Ascending aorta (tissue), 2 donors: ENCODE measurements around the gene RSPH9. TPM values are rescaled to one million over a fixed set of nuclear protein-coding genes. Genes with fewer than 3 reads are reported as not detected.
"Not testable (repeated sequence)": the region's sequence is repeated elsewhere in the genome, so short reads cannot be mapped to it uniquely, and the experiment has no call there.

Experiments
- DNase-seq, 2 donors: peaks; one replicate each; pipeline ENCODE4 v3.0.0-alpha.2; 2019; ENCODE audit warnings: low spot score in 2 of 2
- H3K27ac ChIP-seq, 2 donors: fragments of 200-600 bp; sonication (generic); one replicate each; pipeline ENCODE4 v1.5.1; 2016 to 2017; ENCODE audit warnings: mild to moderate bottlenecking in 1 of 2
- H3K27me3 ChIP-seq: fragments of 200-600 bp; sonication (generic); one replicate; pipeline ENCODE4 v1.5.1; 2017
- H3K36me3 ChIP-seq, 2 donors: fragments of 200-600 bp; sonication (generic); one replicate each; pipeline ENCODE4 v1.5.1; 2016
- H3K4me1 ChIP-seq, 2 donors: fragments of 200-600 bp; sonication (generic); one replicate each; pipeline ENCODE4 v1.5.1; 2016 to 2017; ENCODE audit warnings: mild to moderate bottlenecking in 1 of 2
- H3K4me3 ChIP-seq, 2 donors: fragments of 200-600 bp; sonication (generic); one replicate each; pipeline ENCODE4 v1.5.1; 2016 to 2017; ENCODE audit warnings: mild to moderate bottlenecking in 1 of 2
- H3K9me3 ChIP-seq, 2 donors: fragments of 200-600 bp; sonication (generic); one replicate each; pipeline ENCODE4 v1.5.1; 2016
- intact Hi-C: fragments of 100-400 bp; cut with DNase I; formaldehyde crosslinking; loops from one replicate; pipeline ENCODE4 v1.15.1; 2023
- total RNA-seq: library from RNA; depleted of rRNA; stranded (reverse); fragments of >200 nt; gene quantifications from one replicate; pipeline ENCODE4 v1.1.0, GENCODE V29; 2016
- TF ChIP-seq, protein P1 (sequence below), 3 experiments: fragments of 200-600 bp in 2 of 3; fragments of 450-650 bp in 1 of 3; sonication (generic) in 2 of 3; IDR thresholded peaks; one replicate each; pipeline ENCODE4 v1.5.1; 2016 to 2019; ENCODE audit warnings: antibody characterized with exemption in 3 of 3, mild to moderate bottlenecking in 1 of 3, moderate library complexity in 1 of 3

Gene RSPH9
- total RNA-seq, 1 donor from 2014 or later: not detected

DNA sequence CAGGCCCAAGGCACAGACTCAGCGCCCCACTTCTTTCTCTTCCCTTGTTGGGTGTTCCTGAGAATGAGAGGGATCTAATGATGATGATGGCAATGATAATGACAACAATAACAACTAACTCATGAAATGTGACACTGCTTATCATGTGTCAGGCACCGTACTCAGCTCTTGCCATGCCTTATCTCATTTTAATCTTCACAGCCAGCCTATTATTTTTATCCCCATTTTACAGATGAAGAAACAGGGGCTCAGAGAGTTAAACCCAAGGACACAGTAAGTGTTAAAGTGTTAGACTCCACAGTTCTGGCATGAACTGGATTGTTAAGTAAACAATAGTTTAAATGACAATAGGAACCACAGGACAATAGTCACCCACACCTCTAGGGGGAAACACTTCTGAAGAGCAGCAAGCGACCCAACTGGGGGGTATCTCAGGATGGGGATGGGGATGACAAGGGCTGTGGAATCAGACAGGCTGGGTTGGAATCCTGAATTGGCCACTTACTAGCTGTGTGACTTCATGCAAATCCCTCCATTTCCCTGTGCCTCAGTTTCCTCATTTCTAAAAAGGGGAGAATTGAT is 12.5 kb downstream of the RSPH9 start:
- H3K4me3 ChIP-seq: no peak overlapping the region
- no peaks in the 10 kb centered on the region for H3K27me3 ChIP-seq
- DNase-seq: no peak
- no peaks in the 10 kb centered on the region for H3K4me1 ChIP-seq
- no peaks in the 10 kb centered on the region for H3K36me3 ChIP-seq
- no peaks in the 10 kb centered on the region for H3K9me3 ChIP-seq
- TF ChIP-seq, protein P1, sequence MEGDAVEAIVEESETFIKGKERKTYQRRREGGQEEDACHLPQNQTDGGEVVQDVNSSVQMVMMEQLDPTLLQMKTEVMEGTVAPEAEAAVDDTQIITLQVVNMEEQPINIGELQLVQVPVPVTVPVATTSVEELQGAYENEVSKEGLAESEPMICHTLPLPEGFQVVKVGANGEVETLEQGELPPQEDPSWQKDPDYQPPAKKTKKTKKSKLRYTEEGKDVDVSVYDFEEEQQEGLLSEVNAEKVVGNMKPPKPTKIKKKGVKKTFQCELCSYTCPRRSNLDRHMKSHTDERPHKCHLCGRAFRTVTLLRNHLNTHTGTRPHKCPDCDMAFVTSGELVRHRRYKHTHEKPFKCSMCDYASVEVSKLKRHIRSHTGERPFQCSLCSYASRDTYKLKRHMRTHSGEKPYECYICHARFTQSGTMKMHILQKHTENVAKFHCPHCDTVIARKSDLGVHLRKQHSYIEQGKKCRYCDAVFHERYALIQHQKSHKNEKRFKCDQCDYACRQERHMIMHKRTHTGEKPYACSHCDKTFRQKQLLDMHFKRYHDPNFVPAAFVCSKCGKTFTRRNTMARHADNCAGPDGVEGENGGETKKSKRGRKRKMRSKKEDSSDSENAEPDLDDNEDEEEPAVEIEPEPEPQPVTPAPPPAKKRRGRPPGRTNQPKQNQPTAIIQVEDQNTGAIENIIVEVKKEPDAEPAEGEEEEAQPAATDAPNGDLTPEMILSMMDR (IDR thresholded peaks at IDR 0.05): no peak
- no peak overlapping the region for H3K27ac ChIP-seq
- intact Hi-C loops: no loop called here

DNA sequence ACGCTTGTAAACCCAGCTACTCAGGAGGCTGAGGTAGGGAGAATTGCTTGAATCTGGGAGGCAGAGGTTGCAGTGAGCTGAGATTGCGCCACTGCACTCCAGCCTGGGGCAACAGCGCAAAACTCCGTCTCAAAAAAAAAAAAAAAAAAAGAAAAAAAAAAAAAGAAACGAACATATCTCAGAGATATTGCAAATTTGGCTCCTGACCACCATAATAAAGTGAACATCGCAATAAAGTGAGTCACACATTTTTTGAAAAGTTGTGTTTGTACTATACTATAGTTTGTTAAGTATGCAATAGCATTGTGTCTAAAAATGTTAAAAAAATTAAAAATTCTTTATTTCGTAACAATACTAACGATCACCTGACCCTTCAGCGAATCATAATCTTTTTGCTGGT is 13.3 kb downstream of the RSPH9 start:
- intact Hi-C loops: no loop called here
- TF ChIP-seq, protein P1 (IDR thresholded peaks at IDR 0.05): no peak
- no peak for DNase-seq
- Histone ChIP-seq H3K27me3 (no peaks in the 10 kb centered on the region), H3K36me3 (no peaks in the 10 kb centered on the region), H3K27ac (no peak overlapping the region), H3K9me3 (no peaks in the 10 kb centered on the region), H3K4me3 (no peak overlapping the region), H3K4me1 (no peaks in the 10 kb centered on the region)

DNA sequence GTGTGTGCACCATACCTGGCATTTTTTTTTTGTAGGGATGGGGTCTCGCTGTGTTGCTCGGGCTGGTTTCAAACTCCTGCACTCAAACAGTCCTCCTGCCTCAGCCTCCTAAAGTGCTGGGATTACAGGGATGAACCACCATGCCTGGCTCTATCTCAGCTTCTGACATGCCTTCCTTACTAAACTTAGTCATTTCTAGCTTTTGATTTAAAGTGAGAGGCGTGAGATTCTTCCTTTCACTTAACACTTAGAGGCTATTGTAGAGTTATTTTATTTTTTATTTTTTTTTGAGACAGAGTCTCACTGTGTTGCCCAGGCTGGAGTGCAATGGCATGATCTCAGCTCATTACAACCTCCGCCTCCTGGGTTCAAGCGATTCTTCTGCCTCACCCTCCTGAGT is 18.1 kb downstream of the RSPH9 start:
- not testable (repeated sequence) for H3K36me3 ChIP-seq, DNase-seq

DNA sequence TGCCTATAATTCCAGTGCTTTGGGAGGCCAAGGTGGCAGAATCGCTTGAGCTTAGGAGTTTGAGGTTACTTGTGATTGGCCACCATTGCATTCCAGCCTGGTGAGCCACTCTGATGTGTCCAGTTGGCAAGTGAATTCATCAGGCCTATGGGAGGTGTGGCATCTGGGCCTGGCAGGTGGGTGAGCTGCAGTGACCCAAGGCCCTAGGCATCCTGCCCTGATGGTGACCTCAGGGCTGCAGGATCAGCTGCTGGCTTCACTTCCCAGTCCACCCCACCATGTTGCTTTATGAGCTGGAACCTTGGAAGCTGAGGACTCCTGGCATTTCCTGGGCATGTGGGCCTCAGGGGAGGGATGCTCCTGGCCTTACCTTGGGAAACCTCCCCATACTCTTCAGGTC is 20.5 kb downstream of the RSPH9 start:
- Histone ChIP-seq H3K27ac (no peak overlapping the region), H3K27me3 (no peaks in the 10 kb centered on the region), H3K4me1 (peaks cover 22 to 29% of the 10 kb centered on the region in 2 donors), H3K36me3 (no peaks in the 10 kb centered on the region), H3K4me3 (no peak overlapping the region), H3K9me3 (no peaks in the 10 kb centered on the region)
- TF ChIP-seq, protein P1 (IDR thresholded peaks at IDR 0.05): no peak
- no peak for DNase-seq
- intact Hi-C loops: no loop called here

More for the DNA sequence above, 18.1 kb downstream of the RSPH9 start:
- H3K27ac ChIP-seq, intact Hi-C loops, H3K4me3 ChIP-seq, H3K27me3 ChIP-seq, H3K9me3 ChIP-seq, H3K4me1 ChIP-seq: not testable (repeated sequence)

DNA sequence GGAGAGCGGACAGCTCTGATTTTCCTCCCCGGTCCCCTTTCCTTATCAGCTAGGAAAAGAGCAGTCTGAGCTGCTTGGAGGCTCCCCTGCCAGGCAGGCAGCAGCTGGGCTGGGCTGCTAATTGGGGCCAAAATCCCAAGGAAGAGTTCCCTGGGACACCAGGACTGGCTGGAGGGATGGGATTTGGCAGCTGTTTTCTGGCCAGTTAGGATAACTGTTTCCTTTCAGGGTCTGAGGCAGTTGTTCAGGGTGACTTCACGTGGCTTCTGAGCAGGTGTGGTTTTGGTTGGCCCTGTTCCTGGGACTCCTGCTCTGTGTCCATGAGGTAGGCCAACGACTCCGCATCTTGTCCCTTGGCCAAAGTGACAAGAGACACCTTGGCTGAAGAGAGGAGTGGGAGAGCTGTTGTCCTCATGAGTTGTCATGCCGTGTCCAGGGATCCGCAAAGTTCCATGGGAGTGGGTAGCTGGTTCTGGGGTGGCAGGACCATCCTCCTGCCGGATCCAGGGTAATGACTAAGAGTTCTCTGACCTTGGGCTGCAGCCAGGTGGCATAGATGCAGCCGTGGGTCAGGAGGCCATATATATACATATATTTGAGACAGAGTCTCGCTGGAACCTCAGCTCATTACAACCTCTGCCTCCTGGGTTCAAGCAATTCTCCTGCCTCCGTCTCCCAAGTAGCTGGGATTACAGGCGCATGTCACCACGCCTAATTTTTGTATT is 21.5 kb downstream of the RSPH9 start:
- TF ChIP-seq, protein P1 (IDR thresholded peaks at IDR 0.05): no peak
- Histone ChIP-seq H3K4me3 (no peak overlapping the region), H3K36me3 (peaks cover 4 to 7% of the 10 kb centered on the region in 2 donors), H3K9me3 (no peaks in the 10 kb centered on the region), H3K27me3 (no peaks in the 10 kb centered on the region), H3K4me1 (peaks cover 22 to 29% of the 10 kb centered on the region in 2 donors), H3K27ac (no peak overlapping the region)
- intact Hi-C loops: no loop called here
- no peak for DNase-seq
